B cell (primary cell): ENCODE data around the gene ARFIP2.

Experiments
- CTCF ChIP-seq: fragments of 200-600 bp; IDR thresholded peaks from one replicate; pipeline ENCODE4 v1.8.0; 2022; ENCODE audit warnings: antibody characterized with exemption, mild to moderate bottlenecking
- EZH2 ChIP-seq: IDR thresholded peaks from 2 replicates; pipeline ENCODE4 v1.6.1; 2012; ENCODE audit warnings: borderline replicate concordance, low read depth, mild to moderate bottlenecking, moderate library complexity, low read length; ENCODE audit not compliant: insufficient read depth, poor library complexity, severe bottlenecking

GRCh38 chr11:6475936-6476335 lies 5.2 kb downstream of the ARFIP2 start:
- TF ChIP-seq CTCF (no peak), EZH2 (no peak)
